Hypothalamus (tissue), 51 donors: Measurements from ENCODE around the gene TMUB1.
A peak's percentile ranks its signal among the peaks of the same experiment; 100 is the strongest.

Experiments
- DNase-seq, 51 donors: peaks; one replicate each; lab custom pipeline; 2025; lab: John Stamatoyannopoulos, UW

TMUB1 gene

DNA sequence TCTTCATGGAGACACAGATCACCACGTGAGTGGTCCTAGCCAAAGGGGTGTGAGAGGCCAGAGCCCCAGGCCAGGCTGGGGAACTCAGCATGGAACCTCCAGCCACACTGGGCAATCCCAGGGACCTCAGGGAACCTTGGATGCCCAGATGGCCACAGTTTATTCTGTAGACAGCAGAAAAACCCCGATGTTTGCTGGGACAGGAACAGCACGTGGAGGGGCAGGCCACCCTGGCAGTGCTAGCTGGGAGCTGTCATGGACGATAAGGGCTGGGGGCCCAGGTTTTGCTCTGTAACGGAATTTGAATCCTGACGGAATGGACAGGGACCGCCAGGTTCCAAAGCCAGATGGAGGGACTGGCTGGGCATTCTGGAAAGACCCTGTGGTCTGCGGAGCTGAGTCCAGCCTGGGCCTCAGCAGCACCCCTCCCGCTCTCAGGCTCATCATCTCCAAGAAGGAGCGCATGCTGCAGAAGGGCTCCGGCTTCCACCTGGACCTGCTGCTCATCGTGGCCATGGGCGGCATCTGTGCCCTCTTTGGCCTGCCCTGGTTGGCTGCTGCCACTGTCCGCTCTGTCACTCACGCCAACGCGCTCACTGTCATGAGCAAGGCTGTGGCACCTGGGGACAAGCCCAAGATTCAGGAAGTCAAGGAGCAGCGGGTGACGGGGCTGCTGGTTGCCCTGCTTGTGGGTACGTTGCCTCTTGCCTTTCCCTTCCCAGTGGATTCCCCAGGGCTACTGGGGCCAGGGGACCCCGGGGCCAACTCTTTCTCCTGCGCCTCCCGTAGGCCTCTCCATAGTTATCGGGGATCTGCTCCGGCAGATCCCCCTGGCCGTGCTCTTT is 8.3 kb downstream of the TMUB1 start:
- no peak for DNase-seq

DNA sequence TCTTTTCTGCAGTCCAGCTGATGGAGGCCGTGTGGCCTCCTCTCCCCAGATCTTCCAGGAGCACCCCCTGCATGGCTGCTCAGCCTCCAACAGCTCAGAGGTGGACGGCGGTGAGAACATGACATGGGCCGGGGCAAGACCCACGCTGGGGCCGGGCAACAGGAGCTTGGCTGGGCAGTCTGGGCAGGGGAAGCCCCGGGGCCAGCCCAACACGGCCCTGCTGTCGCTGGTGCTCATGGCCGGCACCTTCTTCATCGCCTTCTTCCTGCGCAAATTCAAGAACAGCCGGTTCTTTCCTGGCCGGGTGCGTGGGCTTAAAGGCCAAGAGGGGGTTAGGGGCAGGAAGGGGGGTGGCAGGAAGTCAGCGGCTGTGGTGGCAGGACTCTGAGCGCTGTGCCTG is 9.3 kb downstream of the TMUB1 start:
- DNase-seq: no peak

DNA sequence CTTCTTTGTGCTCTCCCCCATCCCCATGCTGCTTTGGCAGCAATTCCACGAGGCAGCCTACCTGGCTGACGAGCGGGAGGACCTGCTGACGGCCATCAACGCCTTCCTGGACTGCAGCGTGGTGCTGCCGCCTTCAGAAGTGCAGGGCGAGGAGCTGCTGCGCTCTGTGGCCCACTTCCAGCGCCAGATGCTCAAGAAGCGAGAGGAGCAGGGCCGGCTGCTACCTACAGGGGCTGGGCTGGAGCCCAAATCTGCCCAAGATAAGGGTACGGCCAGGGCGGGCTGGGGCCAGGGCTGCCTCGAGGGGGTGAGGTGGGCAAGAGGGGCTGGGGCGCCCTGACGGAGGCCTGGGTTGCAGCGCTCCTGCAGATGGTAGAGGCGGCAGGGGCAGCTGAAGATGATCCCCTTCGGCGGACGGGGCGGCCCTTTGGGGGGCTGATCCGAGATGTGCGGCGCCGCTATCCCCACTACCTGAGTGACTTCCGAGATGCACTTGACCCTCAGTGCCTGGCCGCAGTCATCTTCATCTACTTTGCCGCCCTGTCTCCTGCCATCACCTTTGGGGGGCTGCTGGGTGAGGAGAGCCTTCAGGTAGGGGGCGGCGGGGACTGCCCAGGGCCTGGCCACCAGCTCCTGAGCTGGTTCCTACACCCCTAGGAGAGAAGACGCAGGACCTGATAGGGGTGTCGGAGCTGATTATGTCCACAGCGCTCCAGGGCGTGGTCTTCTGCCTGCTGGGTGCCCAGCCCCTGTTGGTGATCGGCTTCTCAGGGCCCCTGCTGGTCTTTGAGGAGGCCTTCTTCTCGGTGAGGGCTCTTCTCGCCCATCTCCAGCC is 12.0 kb downstream of the TMUB1 start:
- DNase-seq: no peak

DNA sequence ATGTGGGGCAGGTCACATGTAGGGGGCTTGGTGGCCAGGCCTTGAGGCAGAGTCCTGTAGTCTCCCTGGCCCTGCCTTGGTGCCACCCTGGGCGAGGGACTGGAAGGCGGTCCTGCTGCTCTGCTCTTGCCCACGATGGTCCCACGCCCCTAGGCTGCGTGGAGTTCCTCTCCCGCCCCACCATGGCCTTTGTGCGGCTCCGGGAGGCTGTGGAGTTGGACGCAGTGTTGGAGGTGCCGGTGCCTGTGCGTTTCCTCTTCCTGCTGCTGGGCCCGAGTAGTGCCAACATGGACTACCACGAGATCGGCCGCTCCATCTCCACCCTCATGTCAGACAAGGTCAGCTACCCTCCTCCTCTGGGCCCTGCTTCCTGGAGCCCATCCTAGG is 12.7 kb downstream of the TMUB1 start:
- DNase-seq: no peak

DNA sequence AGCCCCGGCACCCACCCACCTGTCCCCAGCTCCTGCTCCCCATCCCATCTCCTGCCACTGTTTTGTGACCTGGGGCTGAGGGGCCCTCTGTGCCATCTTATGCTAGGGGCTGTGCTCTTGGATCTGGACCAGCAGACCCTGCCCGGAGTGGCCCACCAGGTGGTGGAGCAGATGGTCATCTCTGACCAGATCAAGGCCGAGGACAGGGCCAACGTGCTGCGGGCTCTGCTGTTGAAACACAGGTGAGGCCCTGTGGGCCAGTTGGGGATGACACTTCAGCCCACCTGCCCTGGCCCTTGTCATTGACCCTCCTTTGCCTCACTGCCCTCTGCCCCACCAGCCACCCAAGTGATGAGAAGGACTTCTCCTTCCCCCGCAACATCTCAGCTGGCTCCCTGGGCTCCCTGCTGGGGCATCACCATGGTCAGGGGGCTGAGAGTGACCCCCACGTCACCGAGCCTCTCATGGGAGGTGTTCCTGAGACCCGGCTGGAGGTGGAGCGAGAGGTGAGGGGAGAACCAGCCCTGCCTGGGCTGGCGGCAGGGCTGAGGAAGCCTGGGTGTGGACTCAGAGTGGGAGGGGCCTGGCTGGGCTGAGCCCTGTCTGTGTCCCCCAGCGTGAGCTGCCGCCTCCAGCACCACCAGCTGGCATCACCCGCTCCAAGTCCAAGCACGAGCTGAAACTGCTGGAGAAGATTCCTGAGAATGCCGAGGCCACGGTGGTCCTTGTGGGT is 13.3 kb downstream of the TMUB1 start:
- DNase-seq: no peak

DNA sequence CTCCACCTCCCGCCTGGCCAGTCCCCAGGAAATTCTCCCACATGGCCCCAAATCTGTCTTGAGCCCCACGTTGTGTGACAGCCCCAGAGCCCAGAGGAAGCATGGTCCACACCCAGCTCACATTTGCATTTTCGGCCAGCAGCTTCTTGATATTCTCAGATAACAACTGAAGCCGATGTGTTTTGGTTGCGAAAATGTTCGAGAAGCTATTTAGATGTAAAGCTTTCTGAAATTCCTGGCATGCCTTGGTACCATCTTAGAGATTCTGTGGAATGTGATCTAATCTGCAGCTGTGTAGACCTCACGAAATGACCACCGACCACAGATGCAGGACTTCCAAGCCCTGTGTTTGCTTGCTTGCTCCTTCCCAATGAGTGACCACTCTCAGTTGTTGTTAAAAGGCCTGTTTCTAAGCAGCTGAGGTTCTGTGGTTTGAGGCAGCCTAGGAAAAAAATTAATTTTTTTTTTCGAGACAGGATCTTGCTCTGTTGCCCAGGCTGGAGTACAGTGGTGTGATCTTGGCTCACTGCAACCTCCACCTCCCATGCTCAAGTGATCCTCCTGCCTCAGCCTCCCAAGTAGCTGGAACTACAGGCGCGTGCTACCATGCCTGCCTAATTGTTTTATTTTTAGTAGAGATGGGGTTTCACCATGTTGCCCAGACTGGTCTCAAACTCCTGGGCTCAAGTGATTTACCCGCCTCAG is 15.1 kb downstream of the TMUB1 start:
- no peak for DNase-seq

DNA sequence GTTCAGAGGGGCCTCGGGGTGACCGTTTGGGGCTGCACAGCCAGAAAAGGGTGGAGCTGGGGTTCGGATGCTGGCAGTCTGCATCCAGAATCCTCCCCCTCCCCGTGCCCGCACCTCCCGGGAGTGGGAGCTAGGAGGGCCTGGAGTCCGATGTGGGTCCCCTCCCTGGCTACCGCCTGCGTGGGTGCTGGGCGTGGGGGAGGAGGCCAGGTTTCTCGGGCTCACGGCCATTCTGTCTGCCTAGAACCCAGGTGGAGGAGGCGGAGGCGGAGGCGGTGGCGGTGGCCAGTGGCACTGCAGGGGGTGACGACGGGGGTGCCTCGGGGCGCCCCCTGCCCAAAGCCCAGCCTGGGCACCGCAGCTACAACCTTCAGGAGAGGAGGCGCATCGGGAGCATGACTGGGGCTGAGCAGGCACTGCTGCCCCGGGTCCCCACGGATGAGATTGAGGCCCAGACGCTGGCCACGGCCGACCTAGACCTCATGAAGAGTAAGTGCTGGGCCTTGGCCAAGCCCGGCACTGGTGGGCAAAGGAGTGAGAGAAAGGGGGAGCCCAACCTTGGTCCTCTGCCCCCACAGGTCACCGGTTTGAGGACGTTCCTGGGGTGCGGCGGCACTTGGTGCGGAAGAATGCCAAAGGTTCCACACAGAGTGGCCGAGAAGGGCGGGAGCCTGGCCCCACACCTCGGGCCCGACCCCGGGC is 16.9 kb downstream of the TMUB1 start:
- DNase-seq: no peak

DNA sequence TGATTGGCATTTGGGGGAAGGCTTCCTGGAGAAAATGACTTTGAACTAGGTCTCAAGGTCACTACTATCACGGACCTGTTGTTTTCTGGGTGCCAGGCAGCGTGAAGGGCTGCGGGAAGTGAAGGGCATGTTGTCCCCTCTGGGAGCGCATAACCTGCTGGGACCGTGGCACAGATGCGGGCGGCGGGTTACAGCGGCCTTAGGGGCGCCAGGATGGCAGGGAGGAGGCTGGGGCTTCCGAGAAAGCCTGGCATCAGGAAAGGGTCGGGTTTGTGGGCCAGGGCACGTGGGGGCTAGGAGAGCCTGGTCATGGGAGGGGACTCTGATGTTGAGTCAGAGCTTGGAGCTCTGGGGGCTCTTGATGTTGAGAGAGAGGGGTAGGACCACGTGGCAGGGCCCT is 17.8 kb downstream of the TMUB1 start:
- DNase-seq: no peak

DNA sequence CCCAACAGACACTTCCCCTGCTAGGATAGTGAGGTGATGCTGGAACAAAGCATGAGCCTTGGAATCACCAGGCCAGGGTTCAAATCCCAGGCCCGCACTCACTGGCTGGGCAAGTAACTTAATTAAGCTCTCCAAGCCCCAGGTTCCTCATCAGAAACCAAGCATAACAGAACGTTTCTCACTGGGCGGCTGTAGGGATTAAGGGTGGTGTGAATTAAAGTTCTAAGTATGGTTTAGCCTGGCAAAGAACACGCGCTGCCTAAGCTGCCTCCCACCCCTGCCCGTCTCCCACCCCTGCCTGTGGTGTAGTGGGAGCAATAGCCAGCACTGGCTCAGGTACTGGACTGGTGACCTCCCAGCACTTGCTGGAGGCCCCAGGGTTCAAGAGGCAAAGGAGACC is 18.3 kb downstream of the TMUB1 start:
- DNase-seq: no peak

DNA sequence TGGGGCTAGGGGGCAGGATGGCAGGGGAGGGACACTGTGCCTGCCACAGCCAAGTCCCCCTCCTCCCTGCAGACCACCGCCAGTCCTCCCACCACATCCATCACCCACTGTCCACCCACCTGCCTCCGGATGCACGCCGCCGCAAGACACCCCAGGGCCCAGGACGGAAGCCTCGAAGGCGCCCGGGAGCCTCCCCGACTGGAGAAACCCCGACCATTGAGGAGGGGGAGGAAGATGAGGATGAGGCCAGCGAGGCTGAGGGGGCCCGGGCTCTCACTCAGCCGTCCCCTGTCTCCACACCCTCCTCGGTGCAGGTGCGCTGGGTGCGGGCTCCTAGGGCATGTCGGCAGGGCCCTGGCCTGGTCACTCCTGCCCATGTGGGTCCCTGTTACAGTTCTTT is 18.8 kb downstream of the TMUB1 start:
- no peak for DNase-seq

DNA sequence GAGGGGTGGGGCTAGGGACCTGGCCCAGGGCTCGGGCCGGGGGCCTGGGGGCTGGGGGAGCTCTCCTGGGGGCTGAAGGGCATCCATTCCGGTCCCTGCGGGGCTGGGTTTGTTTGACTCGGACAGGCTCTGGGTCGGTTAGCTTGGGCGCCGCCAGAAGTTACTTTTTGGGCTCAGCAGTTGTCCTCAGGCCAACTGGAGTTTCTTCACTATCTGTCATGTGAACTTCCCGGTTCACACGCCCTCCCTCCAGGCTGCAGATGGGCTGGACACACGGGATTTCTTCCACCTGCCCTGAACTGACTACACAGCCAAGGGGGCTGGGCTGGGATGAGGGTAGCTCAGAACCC is 20.1 kb downstream of the TMUB1 start:
- DNase-seq: no peak

DNA sequence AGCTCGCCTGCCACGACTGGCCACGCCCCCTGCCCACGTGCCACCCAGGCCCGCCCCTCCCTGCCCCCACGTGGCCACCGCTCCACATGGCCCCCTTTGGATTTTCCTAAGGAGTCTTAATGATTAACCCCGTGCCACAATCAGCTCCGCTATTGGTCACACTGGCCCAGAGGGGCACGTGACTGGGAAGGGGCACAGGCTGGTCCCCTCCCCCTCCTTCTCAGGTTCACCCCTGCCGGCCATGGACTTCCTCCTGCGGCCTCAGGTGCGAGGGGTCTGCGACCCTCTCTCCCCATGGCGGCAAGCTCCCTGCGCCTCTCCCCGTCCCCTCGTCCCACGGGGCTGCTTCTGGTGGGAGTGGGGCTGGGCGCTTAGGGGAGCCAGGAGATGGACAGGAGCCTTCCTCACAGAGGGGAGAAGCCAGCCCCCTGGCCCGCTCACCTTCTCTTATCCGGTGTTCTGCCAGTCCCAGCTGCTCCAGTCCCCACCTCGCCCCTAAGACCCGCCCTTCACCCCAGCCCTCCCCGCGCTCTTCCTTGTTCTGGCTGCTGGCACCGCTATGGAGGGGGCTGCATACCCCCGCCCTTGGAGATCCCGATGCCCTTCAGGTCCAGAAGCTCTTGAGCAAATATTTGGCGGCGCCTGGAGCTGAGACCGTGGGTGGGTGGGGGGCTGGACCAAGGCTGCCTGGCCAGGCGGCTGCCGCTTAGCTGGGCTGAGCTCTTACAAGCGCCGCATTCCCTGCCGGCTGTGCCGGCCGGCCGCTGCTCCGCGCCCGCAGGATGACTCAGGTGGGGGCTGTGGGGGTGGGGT is 20.7 kb downstream of the TMUB1 start:
- peak in 1 of 51 donors; percentile 34 for DNase-seq

DNA sequence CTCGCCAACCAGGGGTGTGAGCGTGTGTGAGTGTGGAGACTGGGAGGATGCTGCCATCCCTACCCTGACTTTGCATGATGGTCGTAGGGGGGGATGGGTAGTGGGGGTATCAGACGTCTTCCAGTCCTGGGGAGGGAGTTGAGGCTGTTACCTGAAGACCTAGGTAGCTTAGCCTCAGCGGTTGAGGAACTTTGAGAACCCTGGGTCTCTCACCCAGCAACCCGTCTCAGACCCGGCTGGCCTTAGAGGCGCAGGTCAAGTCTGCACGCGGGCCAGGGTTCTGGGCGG is 21.2 kb downstream of the TMUB1 start:
- DNase-seq: no peak

DNA sequence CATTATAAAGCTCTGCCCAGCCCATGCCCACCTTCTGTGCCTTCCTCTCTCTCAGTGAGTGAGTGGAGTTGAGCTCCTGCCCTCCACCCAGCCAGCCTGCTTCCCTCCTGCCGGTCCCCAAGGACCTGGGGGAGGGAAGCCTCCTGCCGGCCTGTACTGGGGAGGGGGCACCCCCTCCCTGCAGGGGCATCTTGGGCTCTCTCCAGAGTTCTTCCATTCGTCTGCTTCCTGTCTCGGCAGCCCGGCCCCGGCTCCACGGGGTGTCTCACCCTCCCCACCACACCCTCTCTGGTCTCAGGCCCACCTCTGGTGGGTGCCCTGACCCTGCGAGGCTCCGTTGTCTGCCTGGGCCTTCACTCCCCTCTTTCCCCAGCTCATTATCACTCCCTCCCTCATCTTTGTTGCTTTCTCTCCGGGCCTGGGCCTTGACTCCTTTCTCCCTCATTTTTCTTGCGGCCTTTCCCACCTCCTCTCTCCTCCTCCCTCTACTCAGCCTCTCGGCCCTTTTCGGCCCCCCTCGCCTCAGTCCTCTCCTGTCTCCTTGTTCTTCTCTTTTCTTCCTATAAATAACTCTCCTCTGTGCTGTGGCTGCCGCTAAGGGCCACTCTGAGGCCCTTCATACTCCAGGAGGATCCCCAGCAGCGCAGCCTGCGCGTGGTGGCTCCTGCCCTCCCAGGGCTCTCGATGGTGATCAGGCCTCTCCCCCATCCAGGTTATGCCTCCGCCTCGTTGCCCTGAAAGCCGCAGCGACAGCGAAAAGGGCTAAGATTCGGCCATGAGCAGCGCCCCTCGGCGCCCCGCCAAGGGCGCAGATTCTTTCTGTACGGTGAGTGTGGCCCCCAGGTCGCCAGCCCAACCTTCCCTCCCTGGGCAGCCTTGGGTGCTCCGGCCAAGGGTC is 21.8 kb downstream of the TMUB1 start:
- DNase-seq: no peak

DNA sequence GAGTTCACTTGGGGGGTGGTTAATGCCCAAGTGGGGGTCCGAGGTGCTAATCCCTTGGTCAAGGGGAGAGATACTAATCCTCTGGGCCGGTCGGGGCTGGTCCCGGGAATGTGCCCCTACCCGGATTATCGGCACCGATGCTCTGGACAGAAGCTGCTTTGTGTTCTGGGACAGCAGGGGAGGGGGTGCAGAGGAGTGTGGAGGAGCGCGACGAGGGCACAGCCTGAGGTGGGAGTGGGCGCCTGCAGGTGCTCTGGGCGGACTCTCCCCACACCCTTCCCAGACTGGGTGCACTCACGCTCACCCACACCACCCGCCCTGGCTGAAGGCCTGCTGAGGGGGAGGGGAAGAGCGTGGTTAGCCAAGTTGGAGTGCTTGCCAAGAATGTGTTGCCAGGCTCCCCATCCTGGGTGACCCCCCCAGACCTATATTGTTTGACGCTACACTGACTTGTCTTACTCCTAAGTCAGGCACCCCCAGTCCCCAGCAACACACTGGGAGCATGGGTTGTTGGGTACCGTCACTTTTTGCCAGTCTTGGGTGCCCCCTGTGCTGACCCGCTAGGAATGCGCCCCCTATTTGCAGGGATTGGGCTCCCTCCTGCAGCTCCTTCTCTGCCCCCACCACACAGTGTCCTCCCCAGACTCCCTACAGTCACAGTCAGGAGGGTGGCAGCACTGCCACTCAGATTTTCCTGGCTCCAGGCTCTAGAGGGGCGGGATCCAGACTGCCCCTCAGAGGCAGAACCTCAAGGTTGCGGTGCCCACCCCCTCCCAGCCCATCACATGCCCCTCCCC is 22.7 kb downstream of the TMUB1 start:
- peak in 28 of 51 donors; percentile 6 to 73 (median 36) for DNase-seq

DNA sequence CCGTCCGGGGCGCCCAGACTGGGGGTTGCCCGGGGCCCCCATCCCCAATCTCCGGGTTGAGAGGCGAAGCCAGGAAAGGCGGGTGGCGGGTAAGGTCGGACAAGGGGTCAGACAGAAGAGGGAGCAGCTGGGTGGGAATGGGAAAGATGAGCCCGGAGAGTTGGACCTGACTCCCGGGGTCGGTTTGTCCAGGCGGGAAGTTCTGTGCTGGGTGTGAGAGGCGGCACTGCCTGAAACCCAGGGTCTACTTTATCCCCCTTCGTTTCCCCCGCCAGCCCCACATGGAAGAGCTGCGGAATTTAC is 23.2 kb downstream of the TMUB1 start:
- DNase-seq: peak in 2 of 51 donors; percentile 33 to 65

DNA sequence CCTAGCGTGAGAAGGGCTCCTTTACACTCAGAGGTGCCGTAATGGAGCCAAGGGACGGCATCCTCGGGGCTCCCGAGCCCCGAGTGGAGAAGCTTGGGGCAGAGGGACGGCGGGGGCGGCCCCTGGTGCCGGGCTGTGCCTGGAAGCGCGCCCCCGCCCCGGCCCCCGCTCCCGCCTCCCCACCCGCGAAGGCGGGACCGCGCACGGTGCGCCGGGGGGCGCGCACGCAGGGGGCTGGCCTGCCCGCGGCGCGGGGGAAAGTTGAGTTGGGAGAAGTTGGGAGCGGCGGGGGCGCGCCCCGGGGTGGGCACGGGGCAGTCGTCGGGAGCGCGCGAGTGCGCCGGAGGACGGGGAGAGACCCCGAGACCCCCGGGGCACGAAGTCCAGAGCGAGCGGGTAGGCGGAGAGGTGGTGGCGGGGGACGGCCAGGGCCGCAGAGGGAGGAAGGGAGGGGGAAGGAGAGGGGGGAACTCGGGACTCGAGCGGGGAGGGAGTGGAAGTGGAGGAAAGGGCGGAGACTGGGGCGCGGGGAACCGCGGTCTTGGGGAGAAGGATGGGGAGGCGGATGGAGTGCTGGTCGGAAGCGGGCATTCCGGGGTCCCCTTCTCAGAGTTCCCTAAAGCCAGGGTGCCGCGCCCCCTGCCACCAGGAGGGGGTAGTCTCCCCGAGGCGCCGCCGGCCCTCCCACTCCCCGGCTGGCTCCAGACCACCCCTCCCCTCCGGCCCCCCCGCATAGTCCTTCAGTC is 23.8 kb downstream of the TMUB1 start, which contains the start of gene SLC4A2:
Gene SLC4A2 (plus strand): TSS at position 223 of the 746 bp plus-strand sequence. CDS start 2,399 bp downstream, outside the sequence.
- peak; percentile 31 to 94 (median 80) for DNase-seq
